Hepatocyte (in vitro differentiated cells): ENCODE measurements around the gene SBK2. TPM values are rescaled to one million over a fixed set of nuclear protein-coding genes. Genes with fewer than 3 reads are reported as not detected.

Experiments used
- DNase-seq: peaks from one replicate; pipeline ENCODE4 v3.0.0-alpha.2; 2016; ENCODE audit warnings: low spot score
- H2AFZ ChIP-seq: fragments of 200-600 bp; sonication (generic); 2 replicates; pipeline ENCODE4 v1.6.0; 2016; ENCODE audit warnings: antibody characterized with exemption, mild to moderate bottlenecking
- H3K27ac ChIP-seq: fragments of 200-600 bp; sonication (generic); 2 replicates; pipeline ENCODE4 v1.5.1; 2016; ENCODE audit warnings: mild to moderate bottlenecking
- H3K27me3 ChIP-seq: fragments of 200-600 bp; sonication (generic); 2 replicates; pipeline ENCODE4 v1.6.1; 2016
- H3K36me3 ChIP-seq: fragments of 200-600 bp; sonication (generic); replicated peaks from 2 replicates; pipeline ENCODE4 v1.5.1; 2016; ENCODE audit warnings: low read depth; ENCODE audit not compliant: insufficient read depth
- H3K4me1 ChIP-seq: fragments of 200-600 bp; sonication (generic); 2 replicates; pipeline ENCODE4 v1.5.1; 2016; ENCODE audit warnings: mild to moderate bottlenecking, moderate library complexity; ENCODE audit not compliant: insufficient read depth
- H3K4me2 ChIP-seq: fragments of 200-600 bp; sonication (generic); 2 replicates; pipeline ENCODE4 v1.6.0; 2016
- H3K4me3 ChIP-seq: fragments of 200-600 bp; sonication (generic); 2 replicates; pipeline ENCODE4 v1.5.1; 2016; ENCODE audit warnings: mild to moderate bottlenecking
- H3K79me2 ChIP-seq: fragments of 200-600 bp; sonication (generic); 2 replicates; pipeline ENCODE4 v1.6.0; 2017; ENCODE audit warnings: mild to moderate bottlenecking
- H3K9me2 ChIP-seq: fragments of 200-600 bp; sonication (generic); replicated peaks from 2 replicates; pipeline ENCODE4 v1.6.0; 2017; ENCODE audit warnings: mild to moderate bottlenecking; ENCODE audit not compliant: insufficient read depth
- H3K9me3 ChIP-seq: fragments of 200-600 bp; sonication (generic); 2 replicates; pipeline ENCODE4 v1.5.1; 2016; ENCODE audit warnings: low read depth, mild to moderate bottlenecking
- H4K20me1 ChIP-seq: fragments of 200-600 bp; sonication (generic); 2 replicates; pipeline ENCODE4 v1.6.0; 2016; ENCODE audit warnings: mild to moderate bottlenecking; ENCODE audit not compliant: insufficient read depth, poor library complexity, severe bottlenecking
- EZH2 ChIP-seq: fragments of 200-600 bp; sonication (generic); IDR thresholded peaks from 2 replicates; pipeline ENCODE4 v1.6.1; 2016; ENCODE audit warnings: antibody characterized with exemption, mild to moderate bottlenecking, borderline replicate concordance
- EZH2phosphoT487 ChIP-seq: fragments of 200-600 bp; sonication (generic); IDR thresholded peaks from one replicate; pipeline ENCODE4 v1.6.1; 2018; ENCODE audit warnings: antibody characterized with exemption, mild to moderate bottlenecking, low read depth, moderate library complexity; ENCODE audit not compliant: unreplicated experiment, severe bottlenecking
- WGBS: methylation state at CpG from one replicate; pipeline ENCODE4 v1.1.6; 2016; ENCODE audit warnings: low lambda C conversion rate; ENCODE audit errors: missing lambda C conversion rate; 5-methylcytosine and 5-hydroxymethylcytosine counted together
- polyA plus RNA-seq: library from polyadenylated mRNA; unstranded; fragments of >200 nt; fragmentation: Nextera tagmentation; extraction: Ambion mirVana; gene quantifications from 2 replicates; pipeline ENCODE4 v1.2.1, GENCODE V29; 2016
- total RNA-seq: library from RNA; depleted of rRNA; stranded (reverse); fragments of >200 nt; gene quantifications from 2 replicates; pipeline ENCODE4 v1.2.3, GENCODE V29; 2014
- TF ChIP-seq, protein P1 (sequence below): fragments of 200-600 bp; sonication (generic); IDR thresholded peaks from 2 replicates; pipeline ENCODE4 v1.5.1; 2016; ENCODE audit warnings: antibody characterized with exemption, mild to moderate bottlenecking; ENCODE audit not compliant: poor library complexity

The SBK2 gene
- total and polyA plus RNA-seq, 2 experiments from 2014 or later, result 0.30 to 0.51 TPM

DNA sequence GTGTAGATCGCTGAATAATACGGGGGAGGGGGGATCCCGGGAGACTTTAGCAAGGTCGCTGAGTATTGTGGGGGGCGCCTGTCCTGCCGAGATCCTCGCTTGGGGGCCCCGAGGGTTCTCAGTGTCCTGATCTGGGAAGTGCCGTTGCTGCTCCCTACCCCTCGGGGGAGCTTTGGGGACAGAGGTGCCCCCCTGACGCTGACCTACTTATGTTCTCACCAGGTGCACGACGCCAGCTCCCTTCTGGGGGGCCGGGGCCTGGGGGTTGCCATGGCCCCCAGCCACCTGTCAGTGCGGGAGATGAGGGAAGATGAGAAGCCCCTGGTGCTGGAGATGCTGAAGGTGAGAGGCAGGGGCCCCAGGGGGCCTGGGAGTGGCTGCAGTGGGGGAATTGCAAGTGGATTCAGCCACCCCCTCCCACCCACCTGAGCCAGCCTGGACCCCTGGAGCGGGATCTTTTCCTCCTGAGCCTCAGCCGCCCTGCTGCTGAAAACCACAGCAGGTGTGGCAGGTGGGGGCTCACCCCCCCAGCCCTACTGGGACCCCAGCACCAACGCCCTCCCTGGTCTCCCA, 51.4 kb downstream of the SBK2 start:
- Histone ChIP-seq H3K4me2 (peak overlapping the region; percentile 94), H3K4me1 (peaks cover 30% of the 10 kb centered on the region), H3K79me2 (peaks cover 10% of the 10 kb centered on the region), H3K9me3 (no peaks in the 10 kb centered on the region), H2AFZ (peak overlapping the region; percentile 48), H3K36me3 (no peaks in the 10 kb centered on the region), H4K20me1 (no peaks in the 10 kb centered on the region), H3K27me3 (no peaks in the 10 kb centered on the region), H3K27ac (peak overlapping the region; percentile 71), H3K9me2 (no peaks in the 10 kb centered on the region), H3K4me3 (peak overlapping the region; percentile 100)
- DNase-seq, result no peak
- WGBS, result 15% methylated on average over 13 of the region's 18 CpGs
- TF ChIP-seq, protein P1, sequence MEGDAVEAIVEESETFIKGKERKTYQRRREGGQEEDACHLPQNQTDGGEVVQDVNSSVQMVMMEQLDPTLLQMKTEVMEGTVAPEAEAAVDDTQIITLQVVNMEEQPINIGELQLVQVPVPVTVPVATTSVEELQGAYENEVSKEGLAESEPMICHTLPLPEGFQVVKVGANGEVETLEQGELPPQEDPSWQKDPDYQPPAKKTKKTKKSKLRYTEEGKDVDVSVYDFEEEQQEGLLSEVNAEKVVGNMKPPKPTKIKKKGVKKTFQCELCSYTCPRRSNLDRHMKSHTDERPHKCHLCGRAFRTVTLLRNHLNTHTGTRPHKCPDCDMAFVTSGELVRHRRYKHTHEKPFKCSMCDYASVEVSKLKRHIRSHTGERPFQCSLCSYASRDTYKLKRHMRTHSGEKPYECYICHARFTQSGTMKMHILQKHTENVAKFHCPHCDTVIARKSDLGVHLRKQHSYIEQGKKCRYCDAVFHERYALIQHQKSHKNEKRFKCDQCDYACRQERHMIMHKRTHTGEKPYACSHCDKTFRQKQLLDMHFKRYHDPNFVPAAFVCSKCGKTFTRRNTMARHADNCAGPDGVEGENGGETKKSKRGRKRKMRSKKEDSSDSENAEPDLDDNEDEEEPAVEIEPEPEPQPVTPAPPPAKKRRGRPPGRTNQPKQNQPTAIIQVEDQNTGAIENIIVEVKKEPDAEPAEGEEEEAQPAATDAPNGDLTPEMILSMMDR, result no peak
- no peak for TF ChIP-seq EZH2
- no peak for TF ChIP-seq EZH2phosphoT487

GRCh38 chr19:55484593-55485438, 52.1 kb downstream of the SBK2 start, which contains the start of gene NAT14:
Gene NAT14, plus strand, starts transcription at chr19:55485188. Its CDS starts 521 bp downstream, at chr19:55485709.
- Histone ChIP-seq H2AFZ (peak within 1 kb of the TSS; percentile 48), H3K36me3 (no peaks in the 10 kb centered on the region), H3K27ac (peak within 1 kb of the TSS; percentile 71), H3K27me3 (no peaks in the 10 kb centered on the region), H3K9me3 (no peaks in the 10 kb centered on the region), H3K9me2 (no peaks in the 10 kb centered on the region), H4K20me1 (no peaks in the 10 kb centered on the region), H3K4me1 (peaks cover 30% of the 10 kb centered on the region), H3K4me2 (peak within 1 kb of the TSS; percentile 94), H3K79me2 (peaks cover 10% of the 10 kb centered on the region), H3K4me3 (peak within 1 kb of the TSS; percentile 100)
- 7% methylated on average over 31 of the region's 78 CpGs for WGBS
- TF ChIP-seq, protein P1, result no peak
- TF ChIP-seq EZH2 (no peak), EZH2phosphoT487 (no peak)
- DNase-seq, result peak; percentile 82

DNA sequence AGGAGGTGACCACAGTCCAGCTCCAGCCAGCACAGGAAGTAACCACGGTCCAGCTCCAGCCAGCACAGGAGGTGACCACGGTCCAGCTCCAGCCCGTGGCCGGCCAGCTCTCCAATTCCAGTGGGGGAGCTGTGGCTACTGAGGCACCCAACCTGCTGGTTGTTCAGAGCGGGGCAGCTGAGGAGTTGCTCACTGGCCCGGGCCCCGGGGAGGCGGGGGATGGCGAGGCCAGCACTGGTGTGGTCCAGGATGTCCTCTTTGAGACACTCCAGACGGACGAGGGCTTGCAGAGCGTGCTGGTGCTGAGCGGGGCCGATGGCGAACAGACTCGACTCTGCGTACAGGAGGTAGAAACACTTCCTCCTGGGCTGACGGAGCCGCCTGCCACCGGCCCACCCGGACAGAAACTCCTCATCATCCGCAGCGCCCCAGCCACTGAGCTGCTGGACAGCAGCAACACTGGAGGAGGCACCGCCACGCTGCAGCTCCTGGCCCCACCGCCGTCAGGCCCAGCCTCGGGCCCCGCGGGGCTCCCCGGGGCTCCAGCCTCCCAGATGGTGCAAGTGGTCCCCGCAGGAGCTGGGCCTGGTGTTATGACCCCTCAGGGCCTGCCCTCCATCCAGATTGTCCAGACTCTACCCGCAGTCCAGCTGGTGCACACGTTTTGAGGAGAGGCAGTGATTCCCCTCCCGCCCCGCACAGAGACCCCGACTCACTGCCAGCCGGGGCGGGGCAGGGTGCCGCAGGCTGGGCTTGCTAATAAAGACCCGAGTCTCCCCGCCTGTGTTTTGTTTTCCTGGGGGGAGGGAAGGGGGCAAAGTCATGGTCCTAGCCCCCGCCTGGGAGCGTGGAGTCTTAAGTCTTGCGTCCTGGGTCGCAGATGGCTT, 53.0 kb downstream of the SBK2 start:
- Histone ChIP-seq H3K4me2 (peak overlapping the region; percentile 94), H3K4me1 (peaks cover 30% of the 10 kb centered on the region), H3K36me3 (no peaks in the 10 kb centered on the region), H2AFZ (no peak overlapping the region), H4K20me1 (no peaks in the 10 kb centered on the region), H3K9me3 (no peaks in the 10 kb centered on the region), H3K9me2 (no peaks in the 10 kb centered on the region), H3K4me3 (no peak overlapping the region), H3K27me3 (no peaks in the 10 kb centered on the region), H3K79me2 (peaks cover 10% of the 10 kb centered on the region), H3K27ac (no peak overlapping the region)
- no peak for DNase-seq
- 90% methylated on average over 36 of the region's 46 CpGs for WGBS
- TF ChIP-seq EZH2, result no peak
- TF ChIP-seq, protein P1, result no peak
- TF ChIP-seq EZH2phosphoT487, result no peak
